H9 (cell line): ENCODE measurements around the gene CT45A8. TPM values are rescaled to one million over a fixed set of nuclear protein-coding genes. Genes with fewer than 3 reads are reported as not detected.
"Not testable (repeated sequence)": the region's sequence is repeated elsewhere in the genome, so short reads cannot be mapped to it uniquely, and the experiment has no call there.

Source experiments
- DNase-seq: peaks from one replicate; pipeline ENCODE4 v3.0.0-alpha.2; 2017
- H2AFZ ChIP-seq: one replicate; pipeline ENCODE4 v1.6.1; 2013; ENCODE audit warnings: mild to moderate bottlenecking, low read length, control low read depth, moderate library complexity
- H2AK5ac ChIP-seq: 2 replicates; pipeline ENCODE4 v1.6.1; 2013; ENCODE audit warnings: low read length, control low read depth, mixed read lengths; ENCODE audit not compliant: insufficient read length
- H2BK120ac ChIP-seq: one replicate; pipeline ENCODE4 v1.6.1; 2013; ENCODE audit warnings: low read depth, mild to moderate bottlenecking, low read length, control low read depth, inconsistent platforms; ENCODE audit not compliant: poor library complexity, severe bottlenecking
- H2BK12ac ChIP-seq: 2 replicates; pipeline ENCODE4 v1.6.1; 2013; ENCODE audit warnings: low read length, control low read depth, mixed read lengths, low read depth; ENCODE audit not compliant: insufficient read length
- H2BK15ac ChIP-seq: 2 replicates; pipeline ENCODE4 v1.6.1; 2013; ENCODE audit warnings: low read depth, low read length, control low read depth
- H2BK20ac ChIP-seq: one replicate; pipeline ENCODE4 v1.6.1; 2013; ENCODE audit warnings: low read depth, mild to moderate bottlenecking, low read length, control low read depth, inconsistent platforms; ENCODE audit not compliant: poor library complexity, severe bottlenecking
- H2BK5ac ChIP-seq: 2 replicates; pipeline ENCODE4 v1.6.1; 2013; ENCODE audit warnings: low read length, control low read depth, mixed read lengths; ENCODE audit not compliant: insufficient read length
- H3K14ac ChIP-seq: 2 replicates; pipeline ENCODE4 v1.6.1; 2013; ENCODE audit warnings: low read length, control low read depth; ENCODE audit not compliant: insufficient read depth
- H3K18ac ChIP-seq: 2 replicates; pipeline ENCODE4 v1.6.1; 2013; ENCODE audit warnings: low read depth, mild to moderate bottlenecking, mixed read lengths, low read length, control low read depth; ENCODE audit not compliant: insufficient read length
- H3K23ac ChIP-seq: 2 replicates; pipeline ENCODE4 v1.6.1; 2013; ENCODE audit warnings: low read length, control low read depth, mixed read lengths, low read depth; ENCODE audit not compliant: insufficient read length
- H3K23me2 ChIP-seq: 2 replicates; pipeline ENCODE4 v1.6.1; 2013; ENCODE audit warnings: low read depth, mild to moderate bottlenecking, mixed read lengths, low read length, control low read depth; ENCODE audit not compliant: insufficient read length, poor library complexity, severe bottlenecking
- H3K27ac ChIP-seq: 2 replicates; pipeline ENCODE4 v1.5.1; 2013; ENCODE audit warnings: low read length, control low read depth, mixed read lengths, low read depth; ENCODE audit not compliant: insufficient read length
- H3K27me3 ChIP-seq: 2 replicates; pipeline ENCODE4 v1.6.1; 2013; ENCODE audit warnings: low read length, control low read depth, inconsistent platforms; ENCODE audit not compliant: insufficient read depth
- H3K4ac ChIP-seq: 2 replicates; pipeline ENCODE4 v1.6.1; 2013; ENCODE audit warnings: low read depth, mild to moderate bottlenecking, control low read depth, inconsistent platforms, low read length, moderate library complexity
- H3K4me1 ChIP-seq: 2 replicates; pipeline ENCODE4 v1.6.1; 2013; ENCODE audit warnings: low read length, control low read depth, inconsistent platforms; ENCODE audit not compliant: insufficient read depth
- H3K4me2 ChIP-seq: 2 replicates; pipeline ENCODE4 v1.6.1; 2013; ENCODE audit warnings: low read length, control low read depth, mixed read lengths; ENCODE audit not compliant: insufficient read length, insufficient read depth
- H3K56ac ChIP-seq: 2 replicates; pipeline ENCODE4 v1.6.1; 2013; ENCODE audit warnings: low read depth, mild to moderate bottlenecking, mixed read lengths, low read length, control low read depth; ENCODE audit not compliant: insufficient read length
- H3K79me1 ChIP-seq: 2 replicates; pipeline ENCODE4 v1.6.1; 2013; ENCODE audit warnings: low read depth, mild to moderate bottlenecking, moderate library complexity, low read length, control low read depth, inconsistent platforms; ENCODE audit not compliant: insufficient read depth, poor library complexity, severe bottlenecking
- H3K79me2 ChIP-seq: 2 replicates; pipeline ENCODE4 v1.6.1; 2013; ENCODE audit warnings: low read length, control low read depth, inconsistent platforms; ENCODE audit not compliant: insufficient read depth
- H3K9ac ChIP-seq: 2 replicates; pipeline ENCODE4 v1.6.1; 2013; ENCODE audit warnings: low read length, control low read depth, mixed read lengths; ENCODE audit not compliant: insufficient read length; ENCODE audit errors: extremely low read depth
- H3K9me3 ChIP-seq: one replicate; pipeline ENCODE4 v1.6.1; 2013; ENCODE audit warnings: low read depth, low read length, inconsistent platforms; ENCODE audit not compliant: control insufficient read depth
- H3T11ph ChIP-seq: one replicate; pipeline ENCODE4 v1.6.1; 2013; ENCODE audit warnings: mild to moderate bottlenecking, low read length, control low read depth, inconsistent platforms
- H4K20me1 ChIP-seq: one replicate; pipeline ENCODE4 v1.6.1; 2013; ENCODE audit not compliant: control insufficient read depth, insufficient read length, insufficient read depth
- H4K5ac ChIP-seq: 2 replicates; pipeline ENCODE4 v1.6.1; 2013; ENCODE audit warnings: low read depth, mild to moderate bottlenecking, mixed read lengths, low read length, control low read depth; ENCODE audit not compliant: insufficient read length
- H4K8ac ChIP-seq: replicated peaks from 2 replicates; pipeline ENCODE4 v1.6.1; 2013; ENCODE audit warnings: low read length, control low read depth, mixed read lengths, low read depth; ENCODE audit not compliant: insufficient read length
- H4K91ac ChIP-seq: 2 replicates; pipeline ENCODE4 v1.6.1; 2013; ENCODE audit warnings: low read depth, mild to moderate bottlenecking, moderate library complexity, mixed read lengths, low read length, control low read depth; ENCODE audit not compliant: insufficient read length
- H3K27ac Mint-ChIP-seq, 3 experiments: 2 replicates in 2 of 3; 3 replicates in 1 of 3; pipeline ENCODE4 v1.8.0; 2020 to 2021; ENCODE audit warnings: mixed read lengths in 3 of 3, mild to moderate bottlenecking in 1 of 3, moderate library complexity in 1 of 3
- H3K27me3 Mint-ChIP-seq: 2 replicates; pipeline ENCODE4 v1.8.0; 2021; ENCODE audit warnings: low read depth, mild to moderate bottlenecking, moderate library complexity, mixed read lengths
- H3K36me3 Mint-ChIP-seq, 3 experiments: 2 replicates in 2 of 3; 3 replicates in 1 of 3; pipeline ENCODE4 v1.8.0; 2020 to 2021; ENCODE audit warnings: low read depth in 3 of 3, mixed read lengths in 3 of 3; ENCODE audit not compliant: insufficient read depth in 1 of 3
- H3K4me1 Mint-ChIP-seq, 2 experiments: 2 replicates each; pipeline ENCODE4 v1.8.0; 2020; ENCODE audit warnings: mixed read lengths in 2 of 2
- H3K4me3 Mint-ChIP-seq, 2 experiments: 2 replicates in 1 of 2; 3 replicates in 1 of 2; pipeline ENCODE4 v1.8.0; 2020 to 2021; ENCODE audit warnings: mild to moderate bottlenecking in 2 of 2, mixed read lengths in 2 of 2, moderate library complexity in 1 of 2
- H3K9me3 Mint-ChIP-seq, 2 experiments: 2 replicates in 1 of 2; 3 replicates in 1 of 2; pipeline ENCODE4 v1.8.0; 2020; ENCODE audit warnings: mild to moderate bottlenecking in 2 of 2, mixed read lengths in 2 of 2, moderate library complexity in 1 of 2
- WGBS: extraction: QIAGEN DNeasy Blood & Tissue Kit; methylation state at CpG from one replicate; pipeline ENCODE4 v1.1.7; 2013; ENCODE audit warnings: missing lambda C conversion rate, low lambda C conversion rate, mixed read lengths; ENCODE audit not compliant: insufficient read length; ENCODE audit errors: extremely low coverage; 5-methylcytosine and 5-hydroxymethylcytosine counted together
- total RNA-seq: library from RNA; stranded (reverse); gene quantifications from 2 replicates; pipeline ENCODE4 v1.2.1, GENCODE V29; 2021

Gene CT45A8
- total RNA-seq, 1 experiment from 2014 or later: not detected

DNA sequence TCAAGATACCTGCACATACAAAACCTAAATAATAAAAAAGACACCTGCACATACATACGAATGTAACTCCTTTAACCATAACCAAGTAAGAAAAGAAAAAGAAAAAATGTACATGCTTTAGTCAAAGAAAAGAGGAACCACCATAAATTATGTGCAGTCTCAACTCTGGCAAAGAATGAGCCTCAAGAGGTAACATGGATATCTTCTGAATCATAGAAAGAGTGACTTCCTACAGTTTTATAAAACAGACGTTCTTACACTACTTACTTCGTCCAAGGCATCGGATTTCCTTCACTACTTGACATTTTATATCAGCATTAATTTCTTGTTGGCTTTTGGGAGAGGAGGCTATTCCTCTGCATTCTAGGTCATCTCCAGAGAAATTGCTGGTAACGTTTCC is 28.4 kb upstream of the CT45A8 start:
- H3T11ph ChIP-seq, H3K4me1 Mint-ChIP-seq, H3K4ac ChIP-seq, H3K36me3 Mint-ChIP-seq, H4K8ac ChIP-seq, H2BK20ac ChIP-seq, H3K4me3 Mint-ChIP-seq, H3K18ac ChIP-seq, H4K20me1 ChIP-seq, H3K27ac ChIP-seq, H2BK12ac ChIP-seq, H2AFZ ChIP-seq, H2BK5ac ChIP-seq, H3K56ac ChIP-seq, H3K4me2 ChIP-seq, H4K5ac ChIP-seq, H3K79me1 ChIP-seq, H3K23me2 ChIP-seq, DNase-seq, H3K27me3 ChIP-seq, H3K27me3 Mint-ChIP-seq, H2BK15ac ChIP-seq, H2AK5ac ChIP-seq, H3K79me2 ChIP-seq, H3K9ac ChIP-seq, H3K4me1 ChIP-seq, H2BK120ac ChIP-seq, H3K27ac Mint-ChIP-seq, H3K23ac ChIP-seq, H4K91ac ChIP-seq, H3K9me3 ChIP-seq, H3K14ac ChIP-seq: not testable (repeated sequence)
- peaks cover 7 to 12% of the 10 kb centered on the region in 2 experiments; a peak in 4 of 5 replicates for H3K9me3 Mint-ChIP-seq
- WGBS: no CpG with 5 or more reads among the region's 5 CpGs

DNA sequence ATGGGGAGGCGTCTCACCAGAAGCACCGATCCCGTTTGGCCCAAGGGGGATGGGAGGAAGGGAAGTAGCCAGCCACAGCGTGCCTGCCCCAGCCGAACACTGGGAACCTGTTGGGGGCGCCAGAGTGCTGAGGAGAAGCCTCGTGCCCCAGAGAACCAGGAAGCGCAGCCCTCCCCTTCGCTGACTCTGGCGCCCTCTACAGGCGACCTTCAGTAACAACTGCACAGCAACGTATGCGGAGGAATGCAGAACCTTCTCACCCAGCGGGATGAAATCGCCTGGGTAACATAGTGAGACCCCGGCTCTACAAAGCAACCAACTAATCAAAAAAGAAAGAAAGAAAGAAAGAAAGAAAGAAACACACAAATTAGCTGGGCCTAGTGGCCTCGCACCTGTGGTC is 17.4 kb upstream of the CT45A8 start, which contains the start of gene CT45A9:
Gene CT45A9, minus strand, starts transcription at position 101 of the 400 bp plus-strand sequence. CDS start 3,751 bp downstream, outside the sequence.
- not testable (repeated sequence) for DNase-seq, H2AK5ac ChIP-seq, H3K9me3 ChIP-seq, H3K18ac ChIP-seq, H2BK20ac ChIP-seq, H4K20me1 ChIP-seq, H3K4ac ChIP-seq, H4K8ac ChIP-seq, H2AFZ ChIP-seq, H3K27ac Mint-ChIP-seq, H3K9ac ChIP-seq, H2BK12ac ChIP-seq, H4K5ac ChIP-seq, H3K4me3 Mint-ChIP-seq, H3K23ac ChIP-seq, H2BK120ac ChIP-seq, H3K79me2 ChIP-seq, H3K4me1 Mint-ChIP-seq, H3K14ac ChIP-seq, H3K23me2 ChIP-seq, H2BK15ac ChIP-seq, H3K27me3 Mint-ChIP-seq, H3T11ph ChIP-seq, H3K27me3 ChIP-seq, H3K4me1 ChIP-seq, H2BK5ac ChIP-seq, H3K9me3 Mint-ChIP-seq, H3K36me3 Mint-ChIP-seq, H3K56ac ChIP-seq, H3K27ac ChIP-seq, H3K4me2 ChIP-seq, H3K79me1 ChIP-seq, H4K91ac ChIP-seq
- WGBS: no CpG with 5 or more reads among the region's 17 CpGs
